ENCODE results near the gene KRTAP17-1.

Gene KRTAP17-1

GRCh38 chr17:41335747-41336146 lies 20.2 kb upstream of the KRTAP17-1 start:
- Histone ChIP-seq H3K4me3 (replicated peaks; ENCODE audit: insufficient read depth, low read length) (no peak overlapping the region), H3K27me3 (ENCODE audit: insufficient read depth, poor library complexity, severe bottlenecking) (peaks cover 5% of the 10 kb centered on the region), H3K27ac (replicated peaks) (no peak overlapping the region)
- no peak for DNase-seq (ENCODE audit: low read depth in 1 of 2, low spot score in 1 of 2)
- TF ChIP-seq CTCF (IDR thresholded peaks at IDR 0.05; ENCODE audit: insufficient read depth, low read length) (no peak), POLR2AphosphoS5 (IDR thresholded peaks at IDR 0.05; ENCODE audit: low read depth) (no peak), GABPA (IDR thresholded peaks at IDR 0.05; ENCODE audit: low read depth) (no peak), REST (IDR thresholded peaks at IDR 0.05; ENCODE audit: insufficient replicate concordance, low read depth) (no peak), SPI1 (IDR thresholded peaks at IDR 0.05; ENCODE audit: borderline replicate concordance, low read depth) (no peak)

- no peak overlapping the region for H3K27ac ChIP-seq (replicated peaks)
These were observed 19.1 kb upstream of the KRTAP17-1 start for GRCh38 chr17:41334385-41335305.

More at GRCh38 chr17:41334385-41335305, 19.1 kb upstream of the KRTAP17-1 start:
- TF ChIP-seq REST (IDR thresholded peaks at IDR 0.05; ENCODE audit: insufficient replicate concordance, low read depth) (no peak), SPI1 (IDR thresholded peaks at IDR 0.05; ENCODE audit: borderline replicate concordance, low read depth) (peak; percentile 72; the same call in 1 of the 2 replicates), CTCF (IDR thresholded peaks at IDR 0.05; ENCODE audit: insufficient read depth, low read length) (no peak), GABPA (IDR thresholded peaks at IDR 0.05; ENCODE audit: low read depth) (no peak), POLR2AphosphoS5 (IDR thresholded peaks at IDR 0.05; ENCODE audit: low read depth) (no peak)
- no peak overlapping the region for H3K4me3 ChIP-seq (replicated peaks; ENCODE audit: insufficient read depth, low read length)
- peaks cover 5% of the 10 kb centered on the region for H3K27me3 ChIP-seq (ENCODE audit: insufficient read depth, poor library complexity, severe bottlenecking)
- DNase-seq (ENCODE audit: low read depth in 1 of 2, low spot score in 1 of 2): peak in 1 of 2 experiments; percentile 7

Data from HL-60 (cell line).